ENCODE measurements around the gene SRF. TPM values are rescaled to one million over a fixed set of nuclear protein-coding genes. Genes with fewer than 3 reads are reported as not detected.

Gene SRF
- total and polyA plus RNA-seq, 8 donors: 20.2 to 36.3 (median 31.0) TPM

DNA sequence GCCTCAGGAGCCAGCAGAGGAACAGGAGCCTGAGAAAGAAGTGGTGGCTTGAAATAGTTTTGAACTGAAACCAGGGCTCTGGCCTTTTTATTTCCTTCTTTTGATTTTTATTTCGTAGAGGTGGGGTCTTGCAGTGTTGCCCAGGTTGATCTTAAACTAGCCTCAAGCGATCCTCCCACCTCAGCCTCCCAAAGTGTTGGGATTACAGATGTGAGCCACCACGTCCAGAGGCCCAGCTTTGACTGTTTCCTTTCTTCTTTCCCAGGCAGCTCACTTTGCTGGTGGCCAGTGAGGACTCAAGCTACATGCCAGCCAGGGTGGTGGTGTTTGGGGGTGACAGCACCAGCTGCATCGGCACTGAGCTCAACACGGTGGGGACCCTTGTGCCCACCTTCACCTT is 31.4 kb downstream of the SRF start:
- peak in 1 of 4 donors; percentile 22 for DNase-seq
- ATAC-seq: no peak
- H3K27me3 ChIP-seq: no peaks in the 10 kb centered on the region
- H3K4me1 ChIP-seq: no peaks in the 10 kb centered on the region
- TF ChIP-seq, protein P1, sequence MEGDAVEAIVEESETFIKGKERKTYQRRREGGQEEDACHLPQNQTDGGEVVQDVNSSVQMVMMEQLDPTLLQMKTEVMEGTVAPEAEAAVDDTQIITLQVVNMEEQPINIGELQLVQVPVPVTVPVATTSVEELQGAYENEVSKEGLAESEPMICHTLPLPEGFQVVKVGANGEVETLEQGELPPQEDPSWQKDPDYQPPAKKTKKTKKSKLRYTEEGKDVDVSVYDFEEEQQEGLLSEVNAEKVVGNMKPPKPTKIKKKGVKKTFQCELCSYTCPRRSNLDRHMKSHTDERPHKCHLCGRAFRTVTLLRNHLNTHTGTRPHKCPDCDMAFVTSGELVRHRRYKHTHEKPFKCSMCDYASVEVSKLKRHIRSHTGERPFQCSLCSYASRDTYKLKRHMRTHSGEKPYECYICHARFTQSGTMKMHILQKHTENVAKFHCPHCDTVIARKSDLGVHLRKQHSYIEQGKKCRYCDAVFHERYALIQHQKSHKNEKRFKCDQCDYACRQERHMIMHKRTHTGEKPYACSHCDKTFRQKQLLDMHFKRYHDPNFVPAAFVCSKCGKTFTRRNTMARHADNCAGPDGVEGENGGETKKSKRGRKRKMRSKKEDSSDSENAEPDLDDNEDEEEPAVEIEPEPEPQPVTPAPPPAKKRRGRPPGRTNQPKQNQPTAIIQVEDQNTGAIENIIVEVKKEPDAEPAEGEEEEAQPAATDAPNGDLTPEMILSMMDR (IDR thresholded peaks at IDR 0.05): no peak
- peaks cover 0 to 80% of the 10 kb centered on the region in 2 donors for H3K36me3 ChIP-seq
- H3K9me3 ChIP-seq: no peaks in the 10 kb centered on the region
- intact Hi-C loops (cut with DNase I): no loop called here
- H3K4me3 ChIP-seq: no peak overlapping the region
- H3K27ac ChIP-seq: no peak overlapping the region

- ATAC-seq: no peak
- intact Hi-C loops (cut with DNase I): no loop called here
- Histone ChIP-seq H3K9me3 (no peaks in the 10 kb centered on the region), H3K4me3 (no peak overlapping the region), H3K27ac (no peak overlapping the region), H3K36me3 (peaks cover 0 to 74% of the 10 kb centered on the region in 2 donors), H3K27me3 (no peaks in the 10 kb centered on the region), H3K4me1 (no peaks in the 10 kb centered on the region)
- DNase-seq: peak in 1 of 4 donors; percentile 15
- TF ChIP-seq, protein P1 (IDR thresholded peaks at IDR 0.05): no peak
These were observed 32.1 kb downstream of the SRF start for GRCh38 chr6:43203029-43203717.

DNA sequence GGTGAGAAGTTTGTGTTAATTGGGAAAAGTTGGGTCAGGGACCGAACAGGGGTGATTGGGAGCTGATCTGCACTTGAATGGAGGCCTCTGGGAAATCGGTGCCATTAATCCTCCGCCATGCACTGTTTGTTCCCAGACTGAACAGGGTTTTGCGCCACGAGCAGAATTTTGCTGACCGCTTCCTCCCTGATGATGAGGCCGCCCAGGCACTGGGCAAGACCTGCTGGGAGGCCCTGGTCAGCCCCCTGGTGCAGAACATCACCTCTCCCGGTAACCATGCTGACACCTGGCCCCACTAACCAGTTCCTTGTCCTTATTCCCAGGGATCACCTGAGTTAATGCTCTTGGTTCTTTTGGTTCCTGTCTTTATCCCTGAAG is 32.6 kb downstream of the SRF start:
- H3K36me3 ChIP-seq: peaks cover 0 to 71% of the 10 kb centered on the region in 2 donors
- no peak overlapping the region for H3K27ac ChIP-seq
- intact Hi-C loops (cut with DNase I): no loop called here
- H3K9me3 ChIP-seq: no peaks in the 10 kb centered on the region
- H3K4me3 ChIP-seq: no peak overlapping the region
- TF ChIP-seq, protein P1 (IDR thresholded peaks at IDR 0.05): no peak
- H3K27me3 ChIP-seq: no peaks in the 10 kb centered on the region
- ATAC-seq (no peak), DNase-seq (peak in 1 of 4 donors; percentile 14)
- no peaks in the 10 kb centered on the region for H3K4me1 ChIP-seq

DNA sequence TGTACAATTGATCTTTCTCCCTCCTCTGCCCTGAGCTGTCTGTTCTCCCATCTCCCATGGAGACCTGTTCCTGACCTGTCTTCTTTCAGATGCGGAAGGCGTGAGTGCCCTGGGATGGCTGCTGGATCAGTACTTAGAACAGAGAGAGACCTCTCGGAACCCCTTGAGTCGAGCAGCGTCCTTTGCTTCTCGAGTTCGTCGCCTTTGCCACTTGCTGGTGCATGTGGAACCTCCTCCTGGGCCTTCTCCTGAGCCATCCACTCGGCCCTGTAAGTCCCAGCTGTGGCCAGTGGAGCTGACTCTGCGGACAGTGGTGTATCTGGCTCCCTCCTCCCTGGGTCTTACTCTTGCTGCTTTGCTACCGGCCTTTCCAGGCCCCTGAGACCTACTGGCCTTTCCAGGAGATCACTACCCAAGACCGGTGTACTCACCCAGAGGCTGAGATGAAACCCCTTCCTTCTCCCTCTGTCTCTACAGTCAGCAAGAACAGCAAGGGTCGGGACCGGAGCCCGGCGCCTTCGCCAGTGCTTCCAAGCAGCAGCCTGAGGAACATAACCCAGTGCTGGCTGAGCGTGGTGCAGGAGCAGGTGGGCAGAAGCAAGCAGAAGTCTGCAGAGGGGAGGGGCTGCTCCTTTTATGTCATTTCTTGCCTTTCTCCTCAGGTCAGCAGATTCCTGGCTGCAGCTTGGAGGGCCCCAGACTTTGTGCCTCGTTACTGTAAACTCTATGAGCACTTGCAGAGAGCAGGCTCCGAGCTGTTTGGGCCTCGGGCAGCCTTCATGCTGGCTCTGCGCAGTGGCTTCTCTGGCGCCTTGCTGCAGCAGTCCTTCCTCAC is 33.4 kb downstream of the SRF start:
- Histone ChIP-seq H3K4me1 (no peaks in the 10 kb centered on the region), H3K9me3 (no peaks in the 10 kb centered on the region), H3K4me3 (no peak overlapping the region), H3K36me3 (peaks cover 0 to 63% of the 10 kb centered on the region in 2 donors), H3K27me3 (no peaks in the 10 kb centered on the region), H3K27ac (no peak overlapping the region)
- TF ChIP-seq, protein P1 (IDR thresholded peaks at IDR 0.05): no peak
- ATAC-seq (no peak), DNase-seq (peak in 1 of 4 donors; percentile 14)
- intact Hi-C loops (cut with DNase I): no loop called here

GRCh38 chr6:43205849-43206248 is 34.8 kb downstream of the SRF start:
- no peak for ATAC-seq
- Histone ChIP-seq H3K27me3 (no peaks in the 10 kb centered on the region), H3K36me3 (peaks cover 0 to 53% of the 10 kb centered on the region in 2 donors), H3K4me3 (no peak overlapping the region), H3K27ac (no peak overlapping the region), H3K4me1 (no peaks in the 10 kb centered on the region), H3K9me3 (no peaks in the 10 kb centered on the region)
- peak in 1 of 4 donors; percentile 5 for DNase-seq
- TF ChIP-seq, protein P1 (IDR thresholded peaks at IDR 0.05): no peak
- intact Hi-C loops (cut with DNase I): no loop called here

All from left lung (tissue), 10 donors.